ENCODE data around the gene OVOL3.

Gene OVOL3

GRCh38 chr19:36100476-36100875, 10.5 kb upstream of the OVOL3 start:
- Histone ChIP-seq H3K36me3 (ENCODE audit: control insufficient read depth in 1 of 2, insufficient read depth in 2 of 2, low read length in 2 of 2) (peaks cover 0 to 27% of the 10 kb centered on the region in 2 donors), H3K27ac (ENCODE audit: low read depth, low read length) (no peak overlapping the region), H3K9me3 (ENCODE audit: control insufficient read depth in 1 of 2, low read length in 2 of 2) (no peaks in the 10 kb centered on the region), H3K27me3 (ENCODE audit: control insufficient read depth in 1 of 2, insufficient read depth in 2 of 2, low read length in 2 of 2) (no peaks in the 10 kb centered on the region), H3K4me3 (ENCODE audit: low read depth in 1 of 2, low read length in 2 of 2) (no peak overlapping the region), H3K9ac (ENCODE audit: low read depth in 1 of 2, low read length in 2 of 2) (no peak overlapping the region), H3K4me1 (ENCODE audit: control insufficient read depth in 1 of 2, insufficient read depth in 2 of 2, low read length in 2 of 2) (no peaks in the 10 kb centered on the region)

- H3K9ac ChIP-seq (ENCODE audit: low read depth in 1 of 2, low read length in 2 of 2) = no peak overlapping the region
- H3K4me1 ChIP-seq (ENCODE audit: control insufficient read depth in 1 of 2, insufficient read depth in 2 of 2, low read length in 2 of 2) = no peaks in the 10 kb centered on the region
- no peaks in the 10 kb centered on the region for H3K9me3 ChIP-seq (ENCODE audit: control insufficient read depth in 1 of 2, low read length in 2 of 2)
- no peak overlapping the region for H3K27ac ChIP-seq (ENCODE audit: low read depth, low read length)
- H3K4me3 ChIP-seq (ENCODE audit: low read depth in 1 of 2, low read length in 2 of 2) = no peak overlapping the region
- no peaks in the 10 kb centered on the region for H3K27me3 ChIP-seq (ENCODE audit: control insufficient read depth in 1 of 2, insufficient read depth in 2 of 2, low read length in 2 of 2)
- peaks cover 0 to 34% of the 10 kb centered on the region in 2 donors for H3K36me3 ChIP-seq (ENCODE audit: control insufficient read depth in 1 of 2, insufficient read depth in 2 of 2, low read length in 2 of 2)
Observed at GRCh38 chr19:36101550-36102327, 9.2 kb upstream of the OVOL3 start.

GRCh38 chr19:36103040-36103626, 7.8 kb upstream of the OVOL3 start:
- Histone ChIP-seq H3K27ac (ENCODE audit: low read depth, low read length) (no peak overlapping the region), H3K9ac (ENCODE audit: low read depth in 1 of 2, low read length in 2 of 2) (no peak overlapping the region), H3K36me3 (ENCODE audit: control insufficient read depth in 1 of 2, insufficient read depth in 2 of 2, low read length in 2 of 2) (peaks cover 0 to 34% of the 10 kb centered on the region in 2 donors), H3K4me1 (ENCODE audit: control insufficient read depth in 1 of 2, insufficient read depth in 2 of 2, low read length in 2 of 2) (no peaks in the 10 kb centered on the region), H3K27me3 (ENCODE audit: control insufficient read depth in 1 of 2, insufficient read depth in 2 of 2, low read length in 2 of 2) (no peaks in the 10 kb centered on the region), H3K4me3 (ENCODE audit: low read depth in 1 of 2, low read length in 2 of 2) (no peak overlapping the region), H3K9me3 (ENCODE audit: control insufficient read depth in 1 of 2, low read length in 2 of 2) (no peaks in the 10 kb centered on the region)

- no peak overlapping the region for H3K27ac ChIP-seq (ENCODE audit: low read depth, low read length)
- H3K27me3 ChIP-seq (ENCODE audit: control insufficient read depth in 1 of 2, insufficient read depth in 2 of 2, low read length in 2 of 2) = no peaks in the 10 kb centered on the region
- no peaks in the 10 kb centered on the region for H3K9me3 ChIP-seq (ENCODE audit: control insufficient read depth in 1 of 2, low read length in 2 of 2)
- peaks cover 0 to 34% of the 10 kb centered on the region in 2 donors for H3K36me3 ChIP-seq (ENCODE audit: control insufficient read depth in 1 of 2, insufficient read depth in 2 of 2, low read length in 2 of 2)
- H3K9ac ChIP-seq (ENCODE audit: low read depth in 1 of 2, low read length in 2 of 2) = no peak overlapping the region
- H3K4me3 ChIP-seq (ENCODE audit: low read depth in 1 of 2, low read length in 2 of 2) = no peak overlapping the region
- H3K4me1 ChIP-seq (ENCODE audit: control insufficient read depth in 1 of 2, insufficient read depth in 2 of 2, low read length in 2 of 2) = no peaks in the 10 kb centered on the region
Observed at GRCh38 chr19:36103842-36104552, 6.9 kb upstream of the OVOL3 start.

- Histone ChIP-seq H3K36me3 (ENCODE audit: control insufficient read depth in 1 of 2, insufficient read depth in 2 of 2, low read length in 2 of 2) (peaks cover 0 to 34% of the 10 kb centered on the region in 2 donors), H3K9me3 (ENCODE audit: control insufficient read depth in 1 of 2, low read length in 2 of 2) (no peaks in the 10 kb centered on the region), H3K9ac (ENCODE audit: low read depth in 1 of 2, low read length in 2 of 2) (no peak overlapping the region), H3K27me3 (ENCODE audit: control insufficient read depth in 1 of 2, insufficient read depth in 2 of 2, low read length in 2 of 2) (no peaks in the 10 kb centered on the region), H3K4me3 (ENCODE audit: low read depth in 1 of 2, low read length in 2 of 2) (no peak overlapping the region), H3K4me1 (ENCODE audit: control insufficient read depth in 1 of 2, insufficient read depth in 2 of 2, low read length in 2 of 2) (no peaks in the 10 kb centered on the region), H3K27ac (ENCODE audit: low read depth, low read length) (no peak overlapping the region)
Observed at GRCh38 chr19:36106441-36106840, 4.5 kb upstream of the OVOL3 start.

- Histone ChIP-seq H3K9ac (ENCODE audit: low read depth in 1 of 2, low read length in 2 of 2) (no peak overlapping the region), H3K4me1 (ENCODE audit: control insufficient read depth in 1 of 2, insufficient read depth in 2 of 2, low read length in 2 of 2) (no peaks in the 10 kb centered on the region), H3K27me3 (ENCODE audit: control insufficient read depth in 1 of 2, insufficient read depth in 2 of 2, low read length in 2 of 2) (no peaks in the 10 kb centered on the region), H3K9me3 (ENCODE audit: control insufficient read depth in 1 of 2, low read length in 2 of 2) (no peaks in the 10 kb centered on the region), H3K4me3 (ENCODE audit: low read depth in 1 of 2, low read length in 2 of 2) (no peak overlapping the region), H3K36me3 (ENCODE audit: control insufficient read depth in 1 of 2, insufficient read depth in 2 of 2, low read length in 2 of 2) (peaks cover 0 to 34% of the 10 kb centered on the region in 2 donors), H3K27ac (ENCODE audit: low read depth, low read length) (no peak overlapping the region)
Observed at GRCh38 chr19:36106991-36107390, 4.0 kb upstream of the OVOL3 start.

- no peak overlapping the region for H3K27ac ChIP-seq (ENCODE audit: low read depth, low read length)
- H3K4me1 ChIP-seq (ENCODE audit: control insufficient read depth in 1 of 2, insufficient read depth in 2 of 2, low read length in 2 of 2) = peaks cover 4 to 7% of the 10 kb centered on the region in 2 donors
- H3K9me3 ChIP-seq (ENCODE audit: control insufficient read depth in 1 of 2, low read length in 2 of 2) = no peaks in the 10 kb centered on the region
- H3K27me3 ChIP-seq (ENCODE audit: control insufficient read depth in 1 of 2, insufficient read depth in 2 of 2, low read length in 2 of 2) = no peaks in the 10 kb centered on the region
- peaks cover 4 to 37% of the 10 kb centered on the region in 2 donors for H3K36me3 ChIP-seq (ENCODE audit: control insufficient read depth in 1 of 2, insufficient read depth in 2 of 2, low read length in 2 of 2)
- no peak overlapping the region for H3K9ac ChIP-seq (ENCODE audit: low read depth in 1 of 2, low read length in 2 of 2)
- no peak overlapping the region for H3K4me3 ChIP-seq (ENCODE audit: low read depth in 1 of 2, low read length in 2 of 2)
Observed at GRCh38 chr19:36108684-36109083, 2.3 kb upstream of the OVOL3 start.

- Histone ChIP-seq H3K4me1 (ENCODE audit: control insufficient read depth in 1 of 2, insufficient read depth in 2 of 2, low read length in 2 of 2) (peaks cover 13 to 20% of the 10 kb centered on the region in 2 donors), H3K4me3 (ENCODE audit: low read depth in 1 of 2, low read length in 2 of 2) (no peak overlapping the region), H3K9ac (ENCODE audit: low read depth in 1 of 2, low read length in 2 of 2) (no peak overlapping the region), H3K9me3 (ENCODE audit: control insufficient read depth in 1 of 2, low read length in 2 of 2) (no peaks in the 10 kb centered on the region), H3K27ac (ENCODE audit: low read depth, low read length) (no peak overlapping the region), H3K27me3 (ENCODE audit: control insufficient read depth in 1 of 2, insufficient read depth in 2 of 2, low read length in 2 of 2) (no peaks in the 10 kb centered on the region), H3K36me3 (ENCODE audit: control insufficient read depth in 1 of 2, insufficient read depth in 2 of 2, low read length in 2 of 2) (peaks cover 4 to 18% of the 10 kb centered on the region in 2 donors)
Observed at GRCh38 chr19:36111200-36111539, 227 bp downstream of the OVOL3 start.

GRCh38 chr19:36112678-36113077, 1.7 kb downstream of the OVOL3 start:
- no peak overlapping the region for H3K27ac ChIP-seq (ENCODE audit: low read depth, low read length)
- H3K4me3 ChIP-seq (ENCODE audit: low read depth in 1 of 2, low read length in 2 of 2) = no peak overlapping the region
- H3K9ac ChIP-seq (ENCODE audit: low read depth in 1 of 2, low read length in 2 of 2) = no peak overlapping the region
- H3K9me3 ChIP-seq (ENCODE audit: control insufficient read depth in 1 of 2, low read length in 2 of 2) = no peaks in the 10 kb centered on the region
- peaks cover 4 to 18% of the 10 kb centered on the region in 2 donors for H3K36me3 ChIP-seq (ENCODE audit: control insufficient read depth in 1 of 2, insufficient read depth in 2 of 2, low read length in 2 of 2)
- H3K4me1 ChIP-seq (ENCODE audit: control insufficient read depth in 1 of 2, insufficient read depth in 2 of 2, low read length in 2 of 2) = peaks cover 16 to 28% of the 10 kb centered on the region in 2 donors
- no peaks in the 10 kb centered on the region for H3K27me3 ChIP-seq (ENCODE audit: control insufficient read depth in 1 of 2, insufficient read depth in 2 of 2, low read length in 2 of 2)

GRCh38 chr19:36113425-36113824, 2.5 kb downstream of the OVOL3 start:
- Histone ChIP-seq H3K4me1 (ENCODE audit: control insufficient read depth in 1 of 2, insufficient read depth in 2 of 2, low read length in 2 of 2) (peaks cover 16 to 28% of the 10 kb centered on the region in 2 donors), H3K27me3 (ENCODE audit: control insufficient read depth in 1 of 2, insufficient read depth in 2 of 2, low read length in 2 of 2) (no peaks in the 10 kb centered on the region), H3K9ac (ENCODE audit: low read depth in 1 of 2, low read length in 2 of 2) (no peak overlapping the region), H3K36me3 (ENCODE audit: control insufficient read depth in 1 of 2, insufficient read depth in 2 of 2, low read length in 2 of 2) (peaks cover 4 to 18% of the 10 kb centered on the region in 2 donors), H3K9me3 (ENCODE audit: control insufficient read depth in 1 of 2, low read length in 2 of 2) (no peaks in the 10 kb centered on the region), H3K27ac (ENCODE audit: low read depth, low read length) (no peak overlapping the region), H3K4me3 (ENCODE audit: low read depth in 1 of 2, low read length in 2 of 2) (peak overlapping the region; percentile 94 to 96)

Measured in duodenal mucosa (tissue), 2 donors.